SK-N-SH treated with all-trans-retinoic acid at 6 μM for 48 hours (cell line): ENCODE measurements around the gene ALLC.
A peak's percentile ranks its signal among the peaks of the same experiment; 100 is the strongest.

Source experiments
- ATAC-seq: fragments of 200-7000 bp; cut with Tn5 transposase; 3 replicates; pipeline ENCODE4 v1.9.1; 2020; ENCODE audit warnings: mild to moderate bottlenecking, moderate library complexity
- ARNTL ChIP-seq: fragments of 450-650 bp; formaldehyde crosslinking; IDR thresholded peaks from 2 replicates; pipeline ENCODE4 v1.5.0; 2020; ENCODE audit warnings: low read depth, mild to moderate bottlenecking, moderate library complexity, borderline replicate concordance
- BACH2 ChIP-seq: fragments of 250-450 bp; sonication (Bioruptor Pico); IDR thresholded peaks from 2 replicates; pipeline ENCODE4 v1.9.0; 2021; ENCODE audit warnings: mild to moderate bottlenecking, borderline replicate concordance
- CREB5 ChIP-seq: fragments of 250-450 bp; sonication (Bioruptor Pico); IDR thresholded peaks from 2 replicates; pipeline ENCODE4 v1.5.1; 2020; ENCODE audit warnings: low read depth, mild to moderate bottlenecking, moderate library complexity
- CSDC2 ChIP-seq: fragments of 250-450 bp; sonication (Bioruptor Pico); IDR thresholded peaks from 2 replicates; pipeline ENCODE4 v1.5.0; 2020; ENCODE audit warnings: mild to moderate bottlenecking, moderate library complexity
- ESRRG ChIP-seq: fragments of 250-450 bp; sonication (Bioruptor Pico); IDR thresholded peaks from 2 replicates; pipeline ENCODE4 v1.6.1; 2021; ENCODE audit warnings: mild to moderate bottlenecking
- GLIS3 ChIP-seq: fragments of 250-450 bp; sonication (Bioruptor Pico); IDR thresholded peaks from 2 replicates; pipeline ENCODE4 v1.5.0; 2020; ENCODE audit warnings: mild to moderate bottlenecking, moderate library complexity
- ISL1 ChIP-seq: fragments of 250-450 bp; sonication (Bioruptor Pico); IDR thresholded peaks from 2 replicates; pipeline ENCODE4 v2.1.2; 2022; ENCODE audit warnings: mild to moderate bottlenecking, moderate library complexity
- OSR1 ChIP-seq: fragments of 250-450 bp; sonication (Bioruptor Pico); IDR thresholded peaks from 2 replicates; pipeline ENCODE4 v1.8.0; 2022; ENCODE audit warnings: moderate library complexity, mild to moderate bottlenecking, inconsistent platforms
- PATZ1 ChIP-seq: fragments of 250-450 bp; sonication (Bioruptor Pico); IDR thresholded peaks from 2 replicates; pipeline ENCODE4 v1.8.0; 2020; ENCODE audit warnings: mild to moderate bottlenecking, moderate library complexity, borderline replicate concordance
- PPARA ChIP-seq: fragments of 250-450 bp; sonication (Bioruptor Pico); IDR thresholded peaks from 2 replicates; pipeline ENCODE4 v1.5.0; 2020; ENCODE audit warnings: mild to moderate bottlenecking, borderline replicate concordance
- SNAI2 ChIP-seq: fragments of 250-450 bp; sonication (Bioruptor Pico); IDR thresholded peaks from 2 replicates; pipeline ENCODE4 v1.5.0; 2020; ENCODE audit warnings: mild to moderate bottlenecking, moderate library complexity
- TCF4 ChIP-seq: fragments of 250-450 bp; sonication (Bioruptor Pico); IDR thresholded peaks from 2 replicates; pipeline ENCODE4 v1.8.0; 2021; ENCODE audit warnings: mild to moderate bottlenecking, moderate library complexity, borderline replicate concordance
- TOX ChIP-seq: fragments of 250-450 bp; sonication (Bioruptor Pico); IDR thresholded peaks from 2 replicates; pipeline ENCODE4 v1.8.0; 2021; ENCODE audit warnings: mild to moderate bottlenecking, moderate library complexity, borderline replicate concordance
- ZFP3 ChIP-seq: fragments of 250-450 bp; sonication (Bioruptor Pico); IDR thresholded peaks from 2 replicates; pipeline ENCODE4 v1.5.0; 2020; ENCODE audit warnings: mild to moderate bottlenecking, moderate library complexity
- ZFP30 ChIP-seq: fragments of 450-650 bp; formaldehyde crosslinking; IDR thresholded peaks from 2 replicates; pipeline ENCODE4 v1.5.0; 2022; ENCODE audit warnings: mild to moderate bottlenecking, moderate library complexity
- ZNF565 ChIP-seq: fragments of 450-650 bp; formaldehyde crosslinking; conservative IDR thresholded peaks from 2 replicates; pipeline ENCODE4 v1.5.0; 2020; ENCODE audit warnings: low read depth, mild to moderate bottlenecking, moderate library complexity
- ZNF70 ChIP-seq: fragments of 450-650 bp; formaldehyde crosslinking; IDR thresholded peaks from 2 replicates; pipeline ENCODE4 v1.5.0; 2020; ENCODE audit warnings: mild to moderate bottlenecking, moderate library complexity
- ZNF8 ChIP-seq: fragments of 450-650 bp; formaldehyde crosslinking; IDR thresholded peaks from 2 replicates; pipeline ENCODE4 v1.5.0; 2020; ENCODE audit warnings: mild to moderate bottlenecking, moderate library complexity
- TF ChIP-seq, protein P1 (sequence below): fragments of 250-450 bp; sonication (Bioruptor Pico); IDR thresholded peaks from 2 replicates; pipeline ENCODE4 v1.5.1; 2021; ENCODE audit warnings: mild to moderate bottlenecking, moderate library complexity
- TF ChIP-seq, protein P2 (sequence below): fragments of 250-450 bp; sonication (Bioruptor Pico); IDR thresholded peaks from 2 replicates; pipeline ENCODE4 v1.8.0; 2021; ENCODE audit warnings: low read depth, mild to moderate bottlenecking, moderate library complexity, borderline replicate concordance

Gene ALLC

GRCh38 chr2:3726511-3726910 is 68.5 kb downstream of the ALLC start (continued):
- TF ChIP-seq, protein P1, sequence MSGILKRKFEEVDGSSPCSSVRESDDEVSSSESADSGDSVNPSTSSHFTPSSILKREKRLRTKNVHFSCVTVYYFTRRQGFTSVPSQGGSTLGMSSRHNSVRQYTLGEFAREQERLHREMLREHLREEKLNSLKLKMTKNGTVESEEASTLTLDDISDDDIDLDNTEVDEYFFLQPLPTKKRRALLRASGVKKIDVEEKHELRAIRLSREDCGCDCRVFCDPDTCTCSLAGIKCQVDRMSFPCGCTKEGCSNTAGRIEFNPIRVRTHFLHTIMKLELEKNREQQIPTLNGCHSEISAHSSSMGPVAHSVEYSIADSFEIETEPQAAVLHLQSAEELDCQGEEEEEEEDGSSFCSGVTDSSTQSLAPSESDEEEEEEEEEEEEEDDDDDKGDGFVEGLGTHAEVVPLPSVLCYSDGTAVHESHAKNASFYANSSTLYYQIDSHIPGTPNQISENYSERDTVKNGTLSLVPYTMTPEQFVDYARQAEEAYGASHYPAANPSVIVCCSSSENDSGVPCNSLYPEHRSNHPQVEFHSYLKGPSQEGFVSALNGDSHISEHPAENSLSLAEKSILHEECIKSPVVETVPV: no peak

DNA sequence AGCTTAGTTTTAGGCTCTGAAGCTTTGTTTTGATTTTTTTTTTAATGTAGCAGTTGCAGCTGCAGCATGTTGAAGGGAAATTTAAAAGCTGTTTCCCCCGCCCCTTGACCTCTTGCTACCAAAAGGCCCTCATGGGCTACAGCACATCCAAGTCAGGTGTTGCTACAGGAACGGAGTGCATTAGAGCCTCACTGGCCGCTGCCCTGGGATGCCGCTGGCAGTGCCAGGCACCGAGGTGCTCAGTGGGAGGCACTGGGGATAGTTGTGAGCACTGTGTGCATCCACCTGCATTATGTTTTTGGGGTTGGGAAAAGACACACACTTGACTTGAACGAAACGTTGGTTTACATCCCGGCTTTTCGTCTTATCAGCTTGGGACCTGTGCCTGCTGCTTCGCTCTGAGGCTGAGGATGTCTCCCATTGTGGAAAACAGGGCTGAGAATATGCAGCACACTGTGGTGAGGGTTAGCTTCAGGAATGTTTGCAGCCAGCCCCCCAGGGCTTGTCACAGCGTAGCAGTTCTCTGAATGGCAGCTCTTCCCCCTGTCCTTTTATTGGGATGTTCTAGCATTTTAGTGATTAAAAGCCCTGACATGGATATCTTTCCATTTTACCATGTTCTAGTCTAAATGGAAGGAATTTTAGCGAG is 69.5 kb downstream of the ALLC start:
- TF ChIP-seq CSDC2 (CRISPR knock-in tag) (no peak), PATZ1 (no peak), ISL1 (CRISPR knock-in tag) (no peak), OSR1 (CRISPR knock-in tag) (no peak), ZFP30 (CRISPR knock-in tag) (no peak), ESRRG (no peak)
- TF ChIP-seq, protein P2, sequence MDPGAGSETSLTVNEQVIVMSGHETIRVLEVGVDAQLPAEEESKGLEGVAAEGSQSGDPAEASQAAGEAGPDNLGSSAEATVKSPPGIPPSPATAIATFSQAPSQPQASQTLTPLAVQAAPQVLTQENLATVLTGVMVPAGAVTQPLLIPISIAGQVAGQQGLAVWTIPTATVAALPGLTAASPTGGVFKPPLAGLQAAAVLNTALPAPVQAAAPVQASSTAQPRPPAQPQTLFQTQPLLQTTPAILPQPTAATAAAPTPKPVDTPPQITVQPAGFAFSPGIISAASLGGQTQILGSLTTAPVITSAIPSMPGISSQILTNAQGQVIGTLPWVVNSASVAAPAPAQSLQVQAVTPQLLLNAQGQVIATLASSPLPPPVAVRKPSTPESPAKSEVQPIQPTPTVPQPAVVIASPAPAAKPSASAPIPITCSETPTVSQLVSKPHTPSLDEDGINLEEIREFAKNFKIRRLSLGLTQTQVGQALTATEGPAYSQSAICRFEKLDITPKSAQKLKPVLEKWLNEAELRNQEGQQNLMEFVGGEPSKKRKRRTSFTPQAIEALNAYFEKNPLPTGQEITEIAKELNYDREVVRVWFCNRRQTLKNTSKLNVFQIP: no peak
- TF ChIP-seq, all 23 proteins: peak for 0
- ATAC-seq: no peak

DNA sequence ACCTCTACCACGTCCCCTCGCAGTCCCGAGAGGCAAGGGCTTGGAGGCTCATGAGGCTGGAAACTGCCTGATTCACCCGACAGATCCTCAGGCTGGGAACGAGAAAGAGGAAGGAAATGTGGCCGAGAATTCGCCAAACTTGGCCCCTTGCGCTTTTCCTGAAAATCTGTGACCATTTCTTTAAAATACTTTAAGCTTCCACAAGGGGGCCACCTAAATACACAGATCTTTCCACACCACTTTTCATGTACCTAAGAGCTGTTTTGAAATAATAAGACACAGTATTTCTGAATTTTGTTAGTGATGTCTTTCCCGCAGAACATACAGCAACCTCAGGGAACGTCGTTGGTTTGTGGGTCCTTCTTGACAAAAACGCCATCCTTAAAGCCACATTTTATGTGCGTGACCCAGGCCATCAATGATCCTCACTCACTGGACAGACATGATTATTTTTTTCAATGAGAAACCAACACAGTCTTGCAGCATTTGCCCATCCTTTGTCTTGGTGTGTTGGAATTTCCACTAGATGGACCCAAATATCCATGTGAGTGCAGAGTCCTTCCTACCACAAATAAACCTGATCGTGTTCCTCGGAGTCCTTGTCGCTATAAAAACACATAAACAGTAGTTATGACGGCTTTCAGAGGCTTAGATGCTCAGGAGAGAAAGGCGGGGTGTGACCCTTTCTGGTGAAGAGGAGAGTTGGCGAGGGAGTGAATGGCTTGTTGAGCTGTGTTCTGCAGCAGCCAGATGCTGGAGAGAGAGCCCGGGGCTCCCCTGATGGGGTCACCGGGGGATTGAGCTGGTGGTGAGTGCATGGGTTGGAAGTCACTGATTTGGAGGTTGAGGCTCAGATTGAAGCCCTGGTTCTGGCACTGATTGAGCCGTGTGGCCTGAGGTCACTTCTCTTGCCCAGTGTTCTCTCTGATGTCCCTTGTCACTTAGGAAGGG is 70.4 kb downstream of the ALLC start:
- no peak for TF ChIP-seq ZNF565 (CRISPR knock-in tag)
- TF ChIP-seq ESRRG: no peak
- no peak for TF ChIP-seq ZFP30 (CRISPR knock-in tag)
- TF ChIP-seq ARNTL (CRISPR knock-in tag): no peak
- TF ChIP-seq OSR1 (CRISPR knock-in tag): no peak
- no peak for TF ChIP-seq CSDC2 (CRISPR knock-in tag)
- TF ChIP-seq GLIS3 (CRISPR knock-in tag): no peak
- no peak for TF ChIP-seq ZFP3 (CRISPR knock-in tag)
- TF ChIP-seq ZNF70 (CRISPR knock-in tag): no peak
- TF ChIP-seq PPARA (CRISPR knock-in tag): no peak
- TF ChIP-seq ZNF8 (CRISPR knock-in tag): no peak
- no peak for TF ChIP-seq TCF4 (CRISPR knock-in tag)
- TF ChIP-seq, protein P2: no peak
- TF ChIP-seq BACH2 (CRISPR knock-in tag): no peak
- TF ChIP-seq TOX: no peak
- TF ChIP-seq, protein P1: no peak
- no peak for TF ChIP-seq SNAI2 (CRISPR knock-in tag)
- TF ChIP-seq, all 23 proteins: peak for 0
- ATAC-seq: peak; percentile 70

- no peak for ATAC-seq
- TF ChIP-seq ZNF8 (CRISPR knock-in tag) (no peak), TCF4 (CRISPR knock-in tag) (no peak), PPARA (CRISPR knock-in tag) (no peak), ZFP30 (CRISPR knock-in tag) (no peak), ZNF565 (CRISPR knock-in tag) (no peak), BACH2 (CRISPR knock-in tag) (no peak), ARNTL (CRISPR knock-in tag) (no peak), ZNF70 (CRISPR knock-in tag) (no peak), CREB5 (CRISPR knock-in tag) (no peak), ZFP3 (CRISPR knock-in tag) (no peak), ESRRG (no peak), ISL1 (CRISPR knock-in tag) (no peak), TOX (no peak)
- TF ChIP-seq, protein P2: no peak
Observed at GRCh38 chr2:3729055-3729448, 71.1 kb downstream of the ALLC start.
